HL-60/S4 treated with retinoic acid at 250 ng/mL for 4 days and 3 days (cell line): ENCODE data around the gene EPHX1.
"Not testable (repeated sequence)": the region's sequence is repeated elsewhere in the genome, so short reads cannot be mapped to it uniquely, and the experiment has no call there.

Source experiments
- in situ Hi-C: fragments of 300-500 bp; cut with MboI; formaldehyde crosslinking; loops from 2 replicates; pipeline ENCODE4 v1.7.0; 2022; ENCODE audit warnings: low sequenced_read_pairs

The EPHX1 gene

DNA sequence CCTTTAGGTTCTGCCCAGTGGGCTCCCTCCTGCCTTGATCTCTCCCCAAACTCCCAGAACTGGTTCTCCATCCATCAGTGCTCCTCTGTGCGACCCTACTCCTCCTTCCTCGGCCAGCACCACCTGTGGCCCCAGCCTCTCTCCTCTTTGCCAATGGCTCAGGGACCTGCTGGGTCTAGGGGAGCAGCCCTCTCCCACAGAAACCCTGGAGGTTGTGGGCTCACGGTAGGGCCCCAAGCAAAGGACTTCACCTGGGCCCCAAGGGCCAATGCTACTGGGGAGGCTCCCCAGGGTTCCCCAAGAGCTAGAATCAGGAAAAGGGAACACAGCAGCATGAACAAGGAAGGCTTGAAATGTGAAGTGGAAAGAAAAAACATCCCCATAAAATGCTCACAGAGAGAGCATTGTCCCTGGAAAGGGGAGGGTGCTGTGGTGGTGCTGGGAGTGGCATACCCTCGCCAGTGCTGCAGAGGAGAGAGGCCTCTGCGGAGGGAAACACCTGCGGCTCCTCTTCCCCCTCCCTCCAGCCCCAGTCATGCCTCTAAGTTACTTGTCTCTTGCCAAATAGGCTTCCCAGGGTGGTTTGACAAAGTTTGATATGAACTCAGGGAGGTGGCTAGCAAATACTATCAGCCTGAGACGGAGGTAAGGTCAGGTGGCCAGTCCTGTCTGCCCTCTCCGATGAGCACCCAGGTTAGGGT, 69.7 kb downstream of the EPHX1 start:
- in situ Hi-C loops, result no loop called here

DNA sequence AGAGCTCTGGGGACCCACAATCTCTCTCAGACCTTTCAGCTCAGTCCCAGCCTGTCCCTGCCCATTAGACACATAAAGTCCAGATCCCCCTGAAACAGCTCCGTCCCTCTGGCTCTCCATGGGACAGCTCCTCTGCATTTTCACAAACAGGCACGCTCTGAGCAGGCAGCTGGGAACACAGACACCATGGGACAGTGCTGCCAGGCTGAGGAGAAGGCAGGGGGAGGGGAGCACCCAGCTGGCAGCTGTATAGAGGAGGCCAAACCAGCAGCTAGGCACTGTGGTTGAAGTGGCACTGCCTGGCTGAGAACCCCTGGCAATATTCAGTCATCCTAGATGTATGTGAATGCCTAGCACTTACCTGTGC, 70.3 kb downstream of the EPHX1 start:
- in situ Hi-C loops, result no loop called here

DNA sequence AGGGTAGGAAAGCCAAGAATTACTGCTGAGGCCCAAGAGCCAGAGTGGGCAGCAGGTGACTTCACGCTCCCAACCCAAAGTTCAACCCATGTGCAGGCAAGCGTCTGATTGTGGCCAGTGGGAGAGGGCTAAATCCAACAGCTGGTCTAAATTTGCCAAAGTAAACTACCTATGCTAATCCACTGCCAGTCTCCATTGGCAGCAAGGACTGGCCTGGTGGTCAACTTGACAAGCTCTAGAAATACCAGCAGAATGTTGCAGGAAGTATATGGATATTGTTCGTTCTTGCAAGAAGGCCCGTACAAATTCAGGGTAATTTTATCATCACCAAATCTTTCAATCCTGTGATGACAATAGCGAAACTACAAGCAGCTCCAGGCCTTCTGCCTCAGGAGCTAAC, 70.7 kb downstream of the EPHX1 start:
- in situ Hi-C loops, result no loop called here

DNA sequence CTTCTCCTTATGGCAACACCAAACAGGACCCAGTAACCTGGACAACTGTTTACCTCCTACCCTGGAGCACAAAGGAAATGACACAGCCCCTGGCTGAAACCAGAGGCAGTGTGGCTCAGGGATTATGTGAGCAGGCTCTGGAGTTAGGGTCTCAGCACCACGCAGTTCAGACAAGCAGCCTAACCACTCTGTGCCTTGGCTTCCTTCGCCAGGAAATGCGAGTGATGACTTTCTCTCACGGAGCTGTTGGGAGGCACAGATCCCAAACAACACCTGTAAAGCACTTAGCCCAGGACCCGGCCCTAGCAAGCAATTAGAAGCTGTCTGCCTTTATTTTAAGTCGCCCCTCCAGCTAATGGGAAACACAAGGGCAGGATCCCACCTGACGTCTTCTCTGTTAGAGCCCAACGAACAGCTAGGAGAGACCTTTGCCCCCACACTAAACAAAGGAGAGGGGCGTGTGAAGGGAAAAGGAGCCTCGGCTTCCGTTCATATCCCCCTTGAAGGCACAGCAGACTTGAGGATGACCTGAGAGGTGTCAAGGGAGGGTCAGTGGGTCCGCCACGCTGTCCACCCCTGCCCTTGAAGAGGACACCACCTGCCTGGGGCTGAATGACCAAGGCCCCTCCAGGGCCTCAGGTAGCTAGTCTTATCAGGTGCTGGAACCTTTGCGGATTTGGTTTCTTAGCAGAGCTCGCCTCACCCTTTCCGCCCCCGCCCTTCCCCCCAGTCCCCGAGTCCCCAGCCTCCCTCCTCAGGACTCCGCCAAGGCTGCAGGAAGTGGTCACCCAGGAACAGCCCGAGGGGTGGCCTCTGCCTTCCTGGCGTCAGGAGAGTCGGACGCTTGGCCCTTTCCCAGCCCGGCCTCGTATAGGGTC, 71.4 kb downstream of the EPHX1 start:
- in situ Hi-C loops, result no loop called here

DNA sequence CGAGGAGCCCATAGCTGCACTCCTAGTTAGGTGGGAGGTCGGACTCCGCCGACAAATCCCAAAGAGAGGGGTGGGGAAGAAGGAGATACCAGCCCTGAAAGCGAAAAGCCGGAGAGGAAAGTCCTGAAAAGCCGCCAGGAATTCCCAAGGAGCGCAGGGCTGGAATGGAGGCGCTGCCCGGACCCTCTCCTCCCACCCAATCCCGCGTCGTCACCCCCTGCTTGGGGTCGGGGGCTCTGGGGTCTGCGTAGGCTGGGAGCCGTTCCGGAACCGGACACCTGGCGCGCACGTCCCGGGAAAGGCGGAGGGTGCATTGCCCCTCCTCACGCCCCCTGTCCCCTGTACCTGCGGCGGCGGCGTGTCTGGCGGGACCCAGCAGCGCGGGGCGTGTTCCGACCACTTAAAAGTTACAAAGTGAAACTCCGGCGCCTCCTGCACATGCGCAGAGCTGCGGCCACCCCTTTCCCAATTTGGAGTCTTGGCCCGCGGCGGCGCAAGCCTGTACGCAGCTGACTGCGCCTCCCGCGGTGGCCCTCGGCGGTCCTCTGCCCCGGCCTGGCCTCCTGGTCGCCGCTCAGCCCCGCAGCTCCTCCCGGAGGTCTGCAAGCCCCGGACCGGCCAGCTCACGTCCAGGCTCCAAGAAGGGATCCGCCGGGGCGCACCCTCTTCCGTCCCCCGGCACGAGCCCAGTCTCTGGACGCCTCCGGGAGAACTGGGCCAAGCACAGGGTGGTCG, 72.2 kb downstream of the EPHX1 start, which contains the start of gene TMEM63A:
TSS of gene TMEM63A (minus strand) at position 422 of the 735 bp plus-strand sequence. CDS start 4,800 bp downstream, outside the sequence.
- in situ Hi-C loops, result no loop called here

DNA sequence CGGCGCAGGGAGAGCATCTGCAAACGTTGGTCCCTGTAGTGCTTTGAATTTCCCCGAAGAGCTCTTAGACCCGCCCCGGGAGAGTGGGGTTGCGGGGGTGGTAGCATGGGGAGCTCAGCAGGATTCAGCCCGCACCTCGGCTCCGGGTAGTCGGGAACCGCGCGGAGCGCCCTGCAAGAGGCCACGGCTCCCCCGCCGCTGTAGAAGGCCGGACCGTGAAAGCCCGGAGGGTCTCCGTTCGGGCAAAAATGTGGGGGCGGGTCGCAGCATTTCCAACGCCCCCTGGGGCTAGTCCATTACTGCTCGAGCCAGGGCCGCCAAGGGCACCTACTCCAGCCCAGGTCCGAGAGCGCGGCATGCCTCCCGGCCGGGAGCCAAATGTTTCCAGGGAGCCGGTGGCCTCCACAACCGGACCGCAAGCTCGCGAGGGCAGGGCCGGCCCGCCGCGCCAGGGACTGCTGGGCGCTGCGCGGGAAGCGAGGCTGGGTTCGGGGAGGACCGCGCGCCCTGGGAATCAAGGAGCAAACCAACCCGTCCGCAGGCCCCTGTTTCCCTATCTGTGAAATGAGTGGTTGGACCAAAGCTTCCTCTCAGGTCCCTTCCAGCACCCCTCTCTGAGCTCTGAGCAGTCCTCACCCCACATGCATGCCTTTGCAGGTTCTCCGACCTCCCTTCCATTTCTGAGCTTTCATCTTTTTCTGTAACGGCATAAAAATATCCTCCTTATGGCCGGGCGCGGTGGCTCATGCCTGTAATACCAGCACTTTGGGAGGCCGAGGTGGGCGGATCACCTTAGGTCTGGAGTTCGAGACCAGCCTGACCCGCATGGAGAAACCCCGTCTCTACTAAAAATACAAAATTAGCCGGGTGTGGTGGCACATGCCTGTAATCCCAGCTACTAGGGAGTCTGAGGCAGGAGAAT, 73.0 kb downstream of the EPHX1 start:
- in situ Hi-C loops, result no loop called here

DNA sequence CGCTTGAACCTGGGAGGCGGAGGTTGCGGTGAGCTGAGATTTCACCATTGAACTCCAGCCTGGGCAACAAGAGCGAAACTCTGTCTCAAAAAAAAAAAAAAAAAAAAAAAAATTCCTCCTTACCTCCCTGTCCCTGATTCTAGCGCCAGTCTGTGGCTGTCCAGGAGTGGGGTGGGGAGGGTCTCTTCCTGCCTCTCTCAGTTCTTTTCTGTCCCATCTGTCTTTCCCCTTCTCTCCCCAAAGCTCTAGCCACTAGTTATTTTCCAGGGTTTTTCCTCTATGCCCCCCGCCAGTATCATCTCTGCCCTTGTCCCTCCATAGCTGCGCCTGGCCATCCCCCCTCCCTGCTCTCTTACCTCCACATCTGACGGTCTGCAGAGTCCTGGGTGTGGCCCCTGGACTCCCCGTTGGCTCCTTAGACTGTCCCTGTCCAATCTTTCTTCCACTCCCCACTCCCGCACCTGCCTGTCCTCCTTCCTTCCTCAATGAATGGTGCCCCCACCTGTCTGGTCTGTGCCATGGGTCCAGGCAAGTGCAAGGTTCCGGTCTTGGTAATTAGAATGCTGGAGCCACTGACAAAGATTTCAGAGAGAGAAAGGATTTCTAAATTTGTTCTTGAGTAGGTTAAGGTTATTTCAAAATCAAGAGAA, 73.8 kb downstream of the EPHX1 start:
- in situ Hi-C loops, result no loop called here

DNA sequence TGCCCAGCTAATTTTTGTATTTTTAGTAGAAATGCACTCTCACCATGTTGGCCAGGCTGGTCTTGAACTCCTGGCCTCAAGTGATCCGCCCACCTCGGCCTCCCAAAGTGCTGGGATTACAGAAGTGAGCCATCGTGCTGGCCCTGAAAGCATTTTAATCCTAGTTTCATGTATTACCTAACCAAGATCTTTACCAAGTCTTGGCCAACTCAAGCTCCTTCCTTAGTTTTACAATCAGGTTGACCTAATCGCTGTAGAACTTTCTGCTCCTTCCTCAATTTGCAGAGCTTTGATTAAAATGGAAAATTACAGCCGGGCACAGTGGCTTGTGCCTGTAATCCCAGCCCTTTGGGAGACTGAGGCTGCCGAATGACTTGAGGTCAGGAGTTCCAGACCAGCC, 75.4 kb downstream of the EPHX1 start:
- in situ Hi-C loops, result no loop called here

DNA sequence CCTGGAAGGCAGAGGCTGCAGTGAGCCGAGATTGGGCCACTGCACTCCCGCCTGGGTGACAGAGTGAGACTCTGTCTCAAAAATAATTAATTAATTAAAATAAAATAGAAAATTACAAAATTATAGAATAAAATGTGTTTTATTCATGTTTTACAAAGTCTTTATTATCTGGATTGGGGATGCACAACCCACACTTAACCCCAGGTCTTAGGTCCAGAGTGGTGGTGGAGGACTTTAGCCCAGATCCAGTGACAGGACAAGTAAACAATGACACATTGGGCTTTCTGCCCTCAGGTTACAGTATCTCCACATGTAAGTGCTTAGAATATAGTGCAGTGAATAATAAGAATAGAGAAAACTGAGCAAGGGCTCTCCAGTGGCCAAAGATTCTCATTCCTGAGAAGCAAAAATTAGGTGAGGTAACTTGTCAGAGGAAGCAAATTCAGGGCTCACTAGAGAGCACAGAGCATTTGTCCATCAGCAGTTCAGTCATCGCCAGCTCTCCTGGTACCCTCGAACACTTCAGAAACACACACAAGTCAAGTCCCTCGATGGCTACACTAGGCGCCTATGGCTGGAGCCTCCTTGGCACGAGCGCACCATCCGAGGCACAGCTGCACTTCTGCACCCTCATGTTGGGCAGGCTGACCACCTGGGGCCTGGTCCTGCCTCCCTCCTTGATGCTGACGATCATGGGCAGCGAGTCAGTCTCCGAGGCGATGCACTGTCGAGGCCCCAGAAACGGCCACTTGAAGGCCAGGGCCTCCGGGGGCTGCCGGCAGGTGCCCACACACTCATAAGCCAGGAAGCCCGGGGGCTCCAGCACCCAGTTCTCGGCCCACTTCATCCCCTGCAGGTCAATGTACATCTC, 76.5 kb downstream of the EPHX1 start:
- in situ Hi-C loops, result no loop called here

DNA sequence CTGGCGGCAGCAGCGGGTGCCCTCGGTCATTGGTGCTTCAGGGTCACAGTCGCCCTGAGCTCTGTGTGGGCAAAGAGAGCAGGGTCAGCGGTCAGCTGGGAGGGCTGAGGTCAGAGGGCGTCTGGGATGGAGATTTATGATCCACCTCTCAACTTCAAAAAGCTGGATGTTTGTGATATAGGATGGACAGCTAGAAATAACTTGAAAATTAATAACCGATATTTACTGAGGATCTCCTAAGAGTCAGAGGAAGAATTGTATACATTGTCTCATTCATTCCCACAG, 77.0 kb downstream of the EPHX1 start:
- in situ Hi-C loops, result no loop called here

DNA sequence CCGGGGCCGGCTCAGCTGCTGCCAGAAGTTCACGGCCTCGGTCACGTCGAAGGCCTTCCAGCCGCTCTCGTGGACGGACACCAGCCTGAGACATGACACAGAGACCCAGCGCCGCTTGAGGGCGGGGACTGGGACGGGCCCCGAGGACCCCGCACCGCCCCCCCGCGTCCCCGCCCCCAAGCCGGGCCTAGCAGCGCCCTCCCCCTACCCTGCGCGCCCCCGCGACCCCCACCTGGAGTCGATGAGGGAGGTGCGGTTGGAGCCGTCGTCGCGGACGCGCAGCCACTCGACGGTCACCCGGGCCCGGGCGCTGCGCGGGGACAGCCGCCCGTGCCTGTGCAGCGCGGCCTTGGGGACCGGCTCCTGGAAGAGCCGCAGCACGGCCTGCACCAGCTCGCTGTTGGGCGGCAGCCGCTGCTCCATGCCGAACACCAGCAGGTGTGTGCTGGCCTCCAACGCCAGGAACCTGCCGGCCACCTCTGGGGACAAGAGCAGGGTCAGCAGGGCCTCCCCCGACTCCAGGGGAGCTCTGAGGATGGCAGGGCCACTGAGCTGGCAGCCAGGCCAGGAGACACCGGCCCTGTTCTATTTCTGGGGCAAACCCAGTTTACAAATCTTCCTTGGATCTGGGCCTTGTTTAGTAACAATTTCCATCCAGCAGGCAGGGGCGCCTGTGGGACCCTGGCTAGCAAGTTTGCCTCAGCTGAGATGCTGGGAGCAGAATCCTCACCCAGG, 77.8 kb downstream of the EPHX1 start:
- in situ Hi-C loops, result not testable (repeated sequence)

DNA sequence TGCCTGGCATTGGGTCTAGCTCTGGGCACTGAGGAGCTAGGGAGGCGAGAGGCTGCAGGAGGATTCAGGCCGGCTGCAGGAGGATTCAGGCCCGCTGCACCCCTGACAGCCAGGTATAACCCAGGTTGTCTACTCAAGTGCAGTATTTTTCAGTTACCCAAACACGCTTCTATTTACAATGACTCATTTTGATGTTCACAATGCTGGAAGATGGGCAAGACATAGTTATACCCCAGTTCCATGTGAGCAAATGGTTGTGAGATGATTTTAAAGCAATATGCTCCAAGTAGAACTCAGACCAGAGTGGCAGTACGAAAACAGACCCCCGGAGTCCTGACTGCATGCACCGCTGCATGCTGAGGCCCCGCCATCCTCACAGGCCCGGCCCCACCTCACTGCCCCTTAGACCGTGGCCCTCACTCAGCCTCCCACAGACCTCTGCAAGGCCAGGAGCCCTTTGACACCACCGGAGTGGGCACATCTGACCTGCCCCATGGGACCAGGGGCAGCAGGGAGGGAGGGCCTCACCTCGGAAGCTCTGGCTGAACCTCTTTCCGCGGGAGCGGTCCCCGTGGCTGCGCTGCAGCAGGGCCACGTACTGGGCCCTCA, 78.5 kb downstream of the EPHX1 start:
- in situ Hi-C loops, result no loop called here

DNA sequence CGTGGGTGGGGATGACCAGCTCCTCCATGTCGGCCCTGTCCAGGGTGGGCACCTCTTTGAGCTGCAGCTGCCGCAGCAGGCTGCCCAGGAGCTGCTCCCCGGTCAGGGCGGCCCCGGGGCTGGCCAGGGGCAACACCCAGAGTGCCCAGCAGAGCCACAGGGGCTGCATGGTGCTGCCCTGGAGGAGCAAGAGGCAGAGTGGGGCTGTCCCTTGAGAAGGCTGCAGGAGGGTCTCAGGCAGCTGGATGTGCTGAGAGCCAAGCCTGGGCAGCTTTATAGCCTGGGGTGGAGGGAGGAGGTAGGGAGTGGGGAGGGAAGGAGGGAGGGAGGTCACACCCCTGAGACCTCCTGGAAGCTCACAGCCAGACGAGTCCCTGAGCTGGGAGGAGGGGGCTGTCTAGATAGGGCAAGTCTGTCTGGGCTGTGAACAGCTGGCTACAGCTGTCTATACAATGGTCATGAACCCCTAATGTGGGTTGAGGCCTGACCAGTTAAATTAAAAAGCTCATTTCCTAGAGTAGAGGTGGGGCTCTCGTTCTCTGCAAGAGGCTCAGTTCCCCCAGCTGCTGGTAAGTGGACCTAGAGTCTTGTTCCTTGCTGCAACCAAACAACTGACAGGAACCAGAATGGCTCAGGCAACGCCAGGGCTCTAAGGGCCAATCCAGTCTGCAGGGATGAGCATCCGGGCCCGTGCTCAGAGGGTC, 79.1 kb downstream of the EPHX1 start, which contains the start of gene LEFTY1:
TSS of gene LEFTY1 (minus strand) at position 249 of the 704 bp plus-strand sequence. CDS start at position 169, 80 bp downstream.
- in situ Hi-C loops, result no loop called here

DNA sequence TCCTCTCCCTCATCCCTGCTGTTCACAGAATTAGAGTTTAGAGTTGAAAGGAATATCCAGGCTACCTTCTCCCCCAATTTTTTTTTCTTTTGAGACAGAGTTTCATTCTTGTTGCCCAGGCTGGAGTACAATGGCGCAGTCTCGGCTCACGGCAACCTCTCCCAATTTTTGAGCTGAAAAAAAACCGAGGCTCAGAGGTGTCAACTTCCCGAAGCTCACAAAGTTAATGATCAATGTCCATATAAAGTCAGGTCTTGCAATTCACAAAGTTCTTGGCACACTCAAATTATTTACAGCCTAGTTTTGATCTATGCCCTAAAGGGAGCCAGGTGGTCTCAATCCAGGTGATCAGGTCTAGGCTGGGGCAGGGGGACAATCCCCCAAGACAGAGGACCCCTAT, 79.8 kb downstream of the EPHX1 start:
- in situ Hi-C loops, result no loop called here

DNA sequence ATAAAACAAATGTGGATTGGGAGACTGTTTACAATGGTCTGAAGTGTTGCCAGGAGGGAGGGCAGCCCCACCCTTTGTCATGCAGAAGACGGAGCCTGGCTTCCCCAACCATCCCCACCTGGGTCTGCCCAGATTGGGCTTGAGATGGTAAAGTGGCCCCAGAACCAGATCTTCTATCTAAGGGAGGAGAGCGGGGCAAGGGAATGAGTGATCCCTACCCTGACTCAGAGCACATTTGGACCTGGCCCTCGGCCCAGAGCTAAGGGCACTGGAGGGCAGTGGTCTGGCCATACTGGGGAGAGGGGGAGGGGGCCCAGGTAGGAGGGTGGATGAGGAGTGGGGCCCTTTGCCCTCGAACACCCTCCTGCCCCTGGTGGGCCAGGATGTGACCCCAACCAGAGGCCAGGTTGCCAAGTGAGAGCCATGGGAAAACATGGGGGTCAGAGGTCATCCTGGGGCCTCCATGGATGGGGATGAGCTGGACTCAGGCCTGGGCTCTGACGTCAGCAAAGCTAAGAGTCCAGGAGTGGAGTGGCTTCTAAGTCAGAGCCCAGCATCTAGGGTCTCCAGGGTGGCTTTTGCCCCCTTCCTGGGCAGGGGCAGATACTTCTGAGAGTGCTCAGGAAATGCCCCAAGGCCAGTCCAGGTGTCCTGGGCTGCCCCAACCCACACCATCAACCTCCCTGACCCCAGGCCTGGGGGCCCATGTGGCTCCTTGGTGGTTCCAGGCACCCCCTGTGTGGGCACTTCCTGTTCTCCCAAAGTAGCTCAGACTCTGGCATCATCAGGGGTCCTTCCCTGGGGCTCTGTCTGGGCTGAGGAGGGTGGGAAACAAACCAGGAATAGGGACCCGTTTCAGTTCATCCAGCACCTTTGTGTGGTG, 80.7 kb downstream of the EPHX1 start:
- in situ Hi-C loops, result no loop called here

DNA sequence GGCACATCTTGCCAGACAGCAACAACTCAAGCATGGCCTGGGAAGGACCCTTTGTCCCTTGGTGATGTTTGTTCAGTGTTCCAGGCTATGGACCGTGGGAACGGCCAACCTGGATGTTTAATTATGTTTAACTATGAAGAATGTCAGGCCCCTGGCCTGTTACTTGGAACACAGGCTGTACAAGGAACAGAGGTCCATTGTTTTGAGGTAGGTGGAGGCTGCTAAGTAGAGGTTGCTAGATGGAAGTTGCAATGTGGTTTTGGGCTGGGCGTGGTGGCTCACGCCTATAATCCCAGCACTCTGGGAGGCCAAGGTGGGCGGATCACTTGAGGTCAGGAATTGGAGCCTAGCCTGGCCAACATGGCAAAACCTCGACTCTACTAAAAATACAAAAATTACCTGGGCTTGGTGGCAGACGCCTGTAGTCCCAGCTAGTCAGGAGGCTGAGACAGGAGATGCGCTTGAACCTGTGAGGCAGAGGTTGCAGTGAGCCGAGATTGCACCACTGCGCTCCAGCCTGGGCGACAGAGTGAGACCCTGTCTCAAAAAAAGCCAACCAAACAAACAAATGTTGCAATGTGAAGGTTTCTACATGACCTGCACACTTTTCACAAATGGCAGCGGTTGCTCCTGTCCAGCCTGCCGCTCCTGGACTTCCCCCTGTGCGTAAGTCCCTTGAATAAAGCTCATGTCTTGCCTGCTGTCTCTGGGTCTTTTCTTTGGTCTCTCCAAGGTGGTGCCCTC, 81.5 kb downstream of the EPHX1 start:
- in situ Hi-C loops, result no loop called here
